Psoas muscle (tissue), 8 donors: ENCODE measurements around the gene RPAP3. TPM values are rescaled to one million over a fixed set of nuclear protein-coding genes. Genes with fewer than 3 reads are reported as not detected.
A peak's percentile ranks its signal among the peaks of the same experiment; 100 is the strongest.

Experiments used
- ATAC-seq, 4 donors: fragments of 200-7000 bp; cut with Tn5 transposase; one replicate each; pipeline ENCODE4 v1.9.1; 2020; ENCODE audit warnings: moderate library complexity in 3 of 4, mild to moderate bottlenecking in 2 of 4
- DNase-seq, 2 donors: peaks; one replicate each; pipeline ENCODE4 v3.0.0-alpha.2; 2020
- H3K27ac ChIP-seq: fragments of 200-600 bp; one replicate; pipeline ENCODE4 v1.8.0; 2022
- H3K27me3 ChIP-seq, 3 donors: fragments of 200-600 bp in 1 of 3; one replicate each; pipeline versions ENCODE4 v1.6.1 to v1.8.0; 2013 to 2022; ENCODE audit warnings: low read length in 2 of 3, mild to moderate bottlenecking in 2 of 3, moderate library complexity in 1 of 3; ENCODE audit not compliant: insufficient read depth in 3 of 3
- H3K36me3 ChIP-seq, 2 donors: fragments of 200-600 bp in 1 of 2; one replicate each; pipeline versions ENCODE4 v1.6.1 to v1.8.0; 2013 to 2022; ENCODE audit warnings: low read depth in 1 of 2, mild to moderate bottlenecking in 1 of 2, moderate library complexity in 1 of 2; ENCODE audit not compliant: insufficient read depth in 1 of 2
- H3K4me1 ChIP-seq: fragments of 200-600 bp; one replicate; pipeline ENCODE4 v1.8.0; 2022
- H3K4me3 ChIP-seq: fragments of 200-600 bp; one replicate; pipeline ENCODE4 v1.8.0; 2022; ENCODE audit warnings: mild to moderate bottlenecking
- H3K9me3 ChIP-seq: fragments of 200-600 bp; one replicate; pipeline ENCODE4 v1.8.0; 2022
- WGBS, 3 donors: extraction: QIAGEN DNeasy Blood & Tissue Kit; methylation state at CpG; one replicate each; pipeline versions ENCODE4 v1.1.6 to v1.1.7; 2013; 5-methylcytosine and 5-hydroxymethylcytosine counted together
- intact Hi-C, 2 donors: fragments of 100-400 bp; cut with DNase I; formaldehyde crosslinking; loops; one replicate each; pipeline versions ENCODE4 v1.11.0 to v1.14.2; 2022
- polyA plus RNA-seq, 3 donors: library from polyadenylated mRNA; stranded (reverse); fragments of 200-250 nt; gene quantifications; one replicate each; pipeline ENCODE4 v1.2.3, GENCODE V29; 2013
- total RNA-seq, 4 donors: library from RNA; stranded (reverse); fragmentation: NEBNext Ultra II Directional in 2 of 4; extraction: Animal tissue kit (Norgen Biotek cat#: 25700) in 2 of 4; gene quantifications; one replicate each; pipeline versions ENCODE4 v1.2.1 to v1.2.4, GENCODE V29; 2021 to 2023
- TF ChIP-seq, protein P1 (sequence below): fragments of 200-600 bp; IDR thresholded peaks from one replicate; pipeline ENCODE4 v1.8.0; 2022; ENCODE audit warnings: antibody characterized with exemption
- donor health status: healthy with polysubstance abuse.
- donor health status: DM: no; HTN: no; CAD: no; lungs with moderate emphysema.
- donor health status: Bipolar disorder and iron deficiency.
- donor health status: healthy.
- donor health status: DM: yes; HTN: yes; CAD: no.
- donor health status: DM: no; HTN: no; CAD: no.
- donor health status: DM: no; HTN: no; CAD: no.
- donor health status: DM: yes; HTN: yes; CAD: no.

Gene RPAP3
- total and polyA plus RNA-seq, 7 donors, result 18.8 to 43.2 (median 26.4) TPM

- H3K4me3 ChIP-seq, result no peak overlapping the region
- DNase-seq, result no peak
- peaks cover 8% of the 10 kb centered on the region for H3K4me1 ChIP-seq
- no peaks in the 10 kb centered on the region for H3K27me3 ChIP-seq
- no peaks in the 10 kb centered on the region for H3K9me3 ChIP-seq
- no peak overlapping the region for H3K27ac ChIP-seq
- TF ChIP-seq, protein P1, sequence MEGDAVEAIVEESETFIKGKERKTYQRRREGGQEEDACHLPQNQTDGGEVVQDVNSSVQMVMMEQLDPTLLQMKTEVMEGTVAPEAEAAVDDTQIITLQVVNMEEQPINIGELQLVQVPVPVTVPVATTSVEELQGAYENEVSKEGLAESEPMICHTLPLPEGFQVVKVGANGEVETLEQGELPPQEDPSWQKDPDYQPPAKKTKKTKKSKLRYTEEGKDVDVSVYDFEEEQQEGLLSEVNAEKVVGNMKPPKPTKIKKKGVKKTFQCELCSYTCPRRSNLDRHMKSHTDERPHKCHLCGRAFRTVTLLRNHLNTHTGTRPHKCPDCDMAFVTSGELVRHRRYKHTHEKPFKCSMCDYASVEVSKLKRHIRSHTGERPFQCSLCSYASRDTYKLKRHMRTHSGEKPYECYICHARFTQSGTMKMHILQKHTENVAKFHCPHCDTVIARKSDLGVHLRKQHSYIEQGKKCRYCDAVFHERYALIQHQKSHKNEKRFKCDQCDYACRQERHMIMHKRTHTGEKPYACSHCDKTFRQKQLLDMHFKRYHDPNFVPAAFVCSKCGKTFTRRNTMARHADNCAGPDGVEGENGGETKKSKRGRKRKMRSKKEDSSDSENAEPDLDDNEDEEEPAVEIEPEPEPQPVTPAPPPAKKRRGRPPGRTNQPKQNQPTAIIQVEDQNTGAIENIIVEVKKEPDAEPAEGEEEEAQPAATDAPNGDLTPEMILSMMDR, result no peak
- 55 to 66% (median 58%) methylated on average over 5 of the region's 5 CpGs for WGBS, 3 donors
- H3K36me3 ChIP-seq, result peaks cover 0 to 9% of the 10 kb centered on the region in 2 donors
- intact Hi-C loops, result no loop called here
- ATAC-seq, result no peak
Measured at GRCh38 chr12:47707905-47708543, 2.2 kb upstream of the RPAP3 start.

DNA sequence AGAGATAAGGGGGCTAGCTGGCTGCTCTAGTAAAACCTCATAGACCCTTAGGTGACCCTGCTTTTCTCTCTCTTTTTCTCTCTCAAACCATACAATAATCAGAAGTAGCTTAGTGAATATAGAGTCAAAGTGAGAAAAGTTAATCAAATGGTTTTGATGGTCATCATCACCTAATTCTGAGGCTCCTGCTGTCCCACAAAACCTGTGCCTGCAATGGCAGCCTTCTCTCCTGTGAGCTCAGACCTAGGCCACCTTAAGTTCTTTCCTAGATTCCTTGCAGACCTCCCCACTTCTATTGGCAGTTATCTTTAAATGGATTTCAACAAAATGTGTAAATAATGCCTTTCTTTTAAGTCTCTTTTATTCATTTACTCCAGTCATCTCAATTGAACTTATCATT is 1.5 kb upstream of the RPAP3 start:
- no peaks in the 10 kb centered on the region for H3K9me3 ChIP-seq
- H3K36me3 ChIP-seq, result peaks cover 0 to 9% of the 10 kb centered on the region in 2 donors
- peaks cover 8% of the 10 kb centered on the region for H3K4me1 ChIP-seq
- no peaks in the 10 kb centered on the region for H3K27me3 ChIP-seq
- TF ChIP-seq, protein P1, result no peak
- no peak overlapping the region for H3K27ac ChIP-seq
- no peak for ATAC-seq
- peak overlapping the region; percentile 87 for H3K4me3 ChIP-seq
- no peak for DNase-seq
- intact Hi-C loops, result no loop called here

GRCh38 chr12:47705229-47705565 is 633 bp downstream of the RPAP3 start:
- H3K4me3 ChIP-seq, result peak overlapping the region; percentile 87
- peaks cover 6 to 28% of the 10 kb centered on the region in 2 donors for H3K36me3 ChIP-seq
- ATAC-seq, result no peak
- H3K4me1 ChIP-seq, result peaks cover 8% of the 10 kb centered on the region
- WGBS, 3 donors, result 1 to 3% (median 3%) methylated on average over 9 of the region's 9 CpGs
- intact Hi-C loops, result no loop called here
- H3K27me3 ChIP-seq, result no peaks in the 10 kb centered on the region
- TF ChIP-seq, protein P1, result no peak
- no peak for DNase-seq
- peak overlapping the region; percentile 88 for H3K27ac ChIP-seq
- H3K9me3 ChIP-seq, result no peaks in the 10 kb centered on the region

DNA sequence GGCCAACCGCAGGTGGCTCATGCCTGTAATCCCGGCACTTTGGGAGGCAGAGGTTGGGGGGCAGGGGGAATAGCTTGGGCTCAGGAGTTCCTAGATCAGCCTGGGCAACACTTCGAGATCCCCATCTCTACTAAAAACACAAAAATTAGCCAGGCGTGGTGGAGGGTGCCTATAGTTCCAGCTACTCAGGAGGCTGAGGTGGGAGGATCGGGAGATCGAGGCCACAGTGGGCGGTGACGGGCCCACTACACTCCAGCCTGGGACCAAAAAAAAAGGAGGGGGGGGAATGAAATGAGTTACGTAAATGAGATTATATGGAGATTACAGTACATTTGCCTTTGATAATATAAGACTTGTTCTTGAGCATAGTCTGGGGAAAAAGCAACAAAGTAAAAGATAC is 1.1 kb downstream of the RPAP3 start:
- H3K27me3 ChIP-seq, result no peaks in the 10 kb centered on the region
- no peak for DNase-seq
- TF ChIP-seq, protein P1, result no peak
- peak overlapping the region; percentile 87 for H3K4me3 ChIP-seq
- no peak overlapping the region for H3K27ac ChIP-seq
- H3K9me3 ChIP-seq, result no peaks in the 10 kb centered on the region
- no peak for ATAC-seq
- intact Hi-C loops, result no loop called here
- peaks cover 8% of the 10 kb centered on the region for H3K4me1 ChIP-seq
- 85 to 92% (median 89%) methylated on average over 9 of the region's 9 CpGs for WGBS, 3 donors
- peaks cover 6 to 33% of the 10 kb centered on the region in 2 donors for H3K36me3 ChIP-seq

- no peaks in the 10 kb centered on the region for H3K4me1 ChIP-seq
- intact Hi-C loops, result no loop called here
- TF ChIP-seq, protein P1, result no peak
- H3K9me3 ChIP-seq, result no peaks in the 10 kb centered on the region
- DNase-seq (no peak), ATAC-seq (no peak)
- no peak overlapping the region for H3K4me3 ChIP-seq
- 90 to 99% (median 90%) methylated on average over 2 of the region's 2 CpGs for WGBS, 3 donors
- H3K27me3 ChIP-seq, result no peaks in the 10 kb centered on the region
- peaks cover 12 to 56% of the 10 kb centered on the region in 2 donors for H3K36me3 ChIP-seq
- H3K27ac ChIP-seq, result no peak overlapping the region
Measured at GRCh38 chr12:47700263-47700662, 5.6 kb downstream of the RPAP3 start.
